D721Med (cell line): ENCODE measurements around the gene CHMP4B.
A peak's percentile ranks its signal among the peaks of the same experiment; 100 is the strongest.

Source experiments
- DNase-seq: peaks from one replicate; pipeline ENCODE4 v3.0.0; 2011; ENCODE audit warnings: low spot score; ENCODE audit not compliant: insufficient read length
- FAIRE-seq: peaks from 2 replicates; lab custom pipeline; 2011; peaks lifted over from hg19 to GRCh38; lab: Jason Lieb, UNC
- CTCF ChIP-seq: IDR thresholded peaks from 2 replicates; pipeline ENCODE4 v1.5.1; 2012; ENCODE audit warnings: mild to moderate bottlenecking, control low read depth; ENCODE audit not compliant: insufficient read depth; ENCODE audit errors: missing control alignments

Gene CHMP4B

GRCh38 chr20:33859157-33859695, 48.1 kb downstream of the CHMP4B start:
- TF ChIP-seq CTCF, result no peak
- FAIRE-seq, result no peak
- no peak for DNase-seq

GRCh38 chr20:33859751-33860150, 48.6 kb downstream of the CHMP4B start:
- TF ChIP-seq CTCF, result no peak
- DNase-seq (no peak), FAIRE-seq (no peak)

- FAIRE-seq (no peak), DNase-seq (no peak)
Measured at GRCh38 chr20:33861458-33861857, 50.3 kb downstream of the CHMP4B start.

GRCh38 chr20:33862709-33863403, 51.7 kb downstream of the CHMP4B start:
- FAIRE-seq (no peak), DNase-seq (peak; percentile 90)
- TF ChIP-seq CTCF, result peak; percentile 68

More at GRCh38 chr20:33861458-33861857, 50.3 kb downstream of the CHMP4B start:
- no peak for TF ChIP-seq CTCF

- FAIRE-seq (no peak), DNase-seq (no peak)
- no peak for TF ChIP-seq CTCF
Measured at GRCh38 chr20:33863440-33864323, 52.5 kb downstream of the CHMP4B start.

GRCh38 chr20:33864324-33864963, 53.3 kb downstream of the CHMP4B start:
- DNase-seq, result no peak
- no peak for FAIRE-seq
- TF ChIP-seq CTCF, result no peak
